SK-N-SH (cell line): ENCODE results near the gene TMEM126A. TPM values are rescaled to one million over a fixed set of nuclear protein-coding genes. Genes with fewer than 3 reads are reported as not detected.

Experiments used
- CTCF ChIA-PET: fragments of 300-600, 350-600 bp; formaldehyde crosslinking; extraction: SDS; loops from one replicate; lab custom pipeline; 2021; lab: Yijun Ruan, JAX
- POLR2A ChIA-PET: fragments of 350-600 bp; sonication (Branson Sonifier 250); formaldehyde crosslinking; extraction: SDS; loops from one replicate; lab custom pipeline; 2020; ENCODE audit warnings: antibody characterized with exemption, inconsistent platforms; lab: Yijun Ruan, JAX
- DNase-seq: peaks from one replicate; pipeline ENCODE4 v3.0.0; 2012
- H2AFZ ChIP-seq: fragments of 200-600 bp; sonication (generic); 2 replicates; pipeline ENCODE4 v1.8.1; 2016; ENCODE audit warnings: antibody characterized with exemption, mild to moderate bottlenecking, low read depth
- H3F3A ChIP-seq: fragments of 200-600 bp; sonication (generic); replicated peaks from 2 replicates; pipeline ENCODE3; 2016; ENCODE audit warnings: antibody characterized with exemption, mild to moderate bottlenecking; ENCODE audit not compliant: insufficient read depth
- H3K27ac ChIP-seq, 2 experiments: fragments of 200-500 bp in 1 of 2; fragments of 200-600 bp in 1 of 2; sonication (Bioruptor generic) in 1 of 2; sonication (generic), shearing (Covaris generic) in 1 of 2; 2 replicates each; pipeline versions ENCODE4 v1.5.1 to v1.6.1; 2014 to 2016; ENCODE audit warnings: low read depth in 2 of 2, inconsistent platforms in 1 of 2, low read length in 1 of 2, mild to moderate bottlenecking in 1 of 2, mixed read lengths in 1 of 2
- H3K27me3 ChIP-seq: fragments of 200-600 bp; sonication (generic), shearing (Covaris generic); 2 replicates; pipeline ENCODE4 v1.6.1; 2016; ENCODE audit warnings: mixed run types; ENCODE audit not compliant: insufficient read depth
- H3K36me3 ChIP-seq, 2 experiments: fragments of 200-500 bp in 1 of 2; fragments of 200-600 bp in 1 of 2; sonication (Bioruptor generic) in 1 of 2; sonication (generic) in 1 of 2; replicated peaks in 1 of 2; 2 replicates each; pipeline versions ENCODE3 to v1.5.1; 2014 to 2016; ENCODE audit warnings: low read length in 1 of 2, mild to moderate bottlenecking in 1 of 2; ENCODE audit not compliant: insufficient read depth in 2 of 2, control insufficient read depth in 1 of 2
- H3K4me1 ChIP-seq, 2 experiments: fragments of 200-500 bp in 1 of 2; fragments of 200-600 bp in 1 of 2; sonication (Bioruptor generic) in 1 of 2; sonication (generic), shearing (Covaris generic) in 1 of 2; 2 replicates each; pipeline versions ENCODE4 v1.5.1 to v1.6.1; 2014 to 2016; ENCODE audit warnings: low read depth in 1 of 2, low read length in 1 of 2, mixed run types in 1 of 2; ENCODE audit not compliant: insufficient read depth in 2 of 2, control insufficient read depth in 1 of 2
- H3K4me2 ChIP-seq: fragments of 200-600 bp; sonication (generic), shearing (Covaris generic); 2 replicates; pipeline ENCODE4 v1.6.1; 2017; ENCODE audit warnings: mixed run types
- H3K4me3 ChIP-seq, 2 experiments: fragments of 200-500 bp in 1 of 2; fragments of 200-600 bp in 1 of 2; sonication (Bioruptor generic) in 1 of 2; sonication (generic), shearing (Covaris generic) in 1 of 2; 2 replicates each; pipeline versions ENCODE4 v1.5.1 to v1.8.1; 2014 to 2016; ENCODE audit warnings: low read depth in 2 of 2, inconsistent platforms in 1 of 2, low read length in 1 of 2, mild to moderate bottlenecking in 1 of 2, mixed read lengths in 1 of 2, moderate library complexity in 1 of 2
- H3K79me2 ChIP-seq: fragments of 200-600 bp; sonication (generic); 2 replicates; pipeline ENCODE4 v1.8.1; 2017; ENCODE audit warnings: mild to moderate bottlenecking; ENCODE audit not compliant: insufficient read depth
- H3K9ac ChIP-seq: fragments of 200-600 bp; sonication (generic); 2 replicates; pipeline ENCODE4 v1.6.1; 2017; ENCODE audit warnings: mixed run types
- H3K9me2 ChIP-seq: fragments of 200-600 bp; sonication (generic); 2 replicates; pipeline ENCODE4 v1.6.1; 2017; ENCODE audit warnings: mixed run types
- H3K9me3 ChIP-seq: fragments of 200-600 bp; sonication (generic); 2 replicates; pipeline ENCODE4 v1.6.1; 2017; ENCODE audit warnings: mixed run types, mild to moderate bottlenecking, moderate library complexity
- H4K20me1 ChIP-seq: fragments of 200-600 bp; sonication (generic); 2 replicates; pipeline ENCODE4 v1.6.1; 2017; ENCODE audit warnings: mild to moderate bottlenecking, mixed run types; ENCODE audit not compliant: insufficient read depth
- ELF1 ChIP-seq: IDR thresholded peaks from 2 replicates; pipeline ENCODE4 v1.4.0; 2012
- EZH2phosphoT487 ChIP-seq: fragments of 200-600 bp; sonication (generic); IDR thresholded peaks from 2 replicates; pipeline ENCODE4 v1.6.1; 2017; ENCODE audit warnings: low read depth, mixed run types, mild to moderate bottlenecking, antibody characterized with exemption, moderate library complexity, borderline replicate concordance
- FOSL2 ChIP-seq: IDR thresholded peaks from 2 replicates; pipeline ENCODE4 v1.4.0; 2012; ENCODE audit warnings: low read depth, mild to moderate bottlenecking, moderate library complexity, borderline replicate concordance
- FOXM1 ChIP-seq: IDR thresholded peaks from 2 replicates; pipeline ENCODE4 v1.4.0; 2012; ENCODE audit warnings: low read depth, mild to moderate bottlenecking
- GABPA ChIP-seq: IDR thresholded peaks from 2 replicates; pipeline ENCODE4 v1.4.0; 2012; ENCODE audit warnings: low read depth, mild to moderate bottlenecking
- GATA2 ChIP-seq: sonication (generic); formaldehyde crosslinking; IDR thresholded peaks from 2 replicates; pipeline ENCODE4 v1.5.0; 2020; ENCODE audit warnings: mild to moderate bottlenecking, missing genetic modification reagents
- JUND ChIP-seq: IDR thresholded peaks from 2 replicates; pipeline ENCODE4 v1.4.0; 2012
- MAX ChIP-seq: IDR thresholded peaks from 2 replicates; pipeline ENCODE4 v1.4.0; 2012; ENCODE audit warnings: low read depth
- MEF2A ChIP-seq: IDR thresholded peaks from 2 replicates; pipeline ENCODE4 v1.4.0; 2012; ENCODE audit warnings: low read depth, borderline replicate concordance
- MXI1 ChIP-seq: IDR thresholded peaks from 2 replicates; pipeline ENCODE4 v1.6.1; 2012; ENCODE audit warnings: mild to moderate bottlenecking, low read depth, low read length, improper control_type of control experiment
- NFIC ChIP-seq: IDR thresholded peaks from 2 replicates; pipeline ENCODE4 v1.4.0; 2012; ENCODE audit warnings: borderline replicate concordance
- POLR2AphosphoS5 ChIP-seq: IDR thresholded peaks from 2 replicates; pipeline ENCODE4 v1.6.1; 2012; ENCODE audit warnings: low read depth, low read length
- REST ChIP-seq: IDR thresholded peaks from 2 replicates; pipeline ENCODE4 v1.6.1; 2012; ENCODE audit warnings: mild to moderate bottlenecking, low read depth, low read length, moderate library complexity
- RFX5 ChIP-seq: IDR thresholded peaks from 2 replicates; pipeline ENCODE4 v1.6.1; 2012; ENCODE audit warnings: mild to moderate bottlenecking, improper control_type of control experiment, low read length
- SMC3 ChIP-seq: IDR thresholded peaks from 2 replicates; pipeline ENCODE4 v1.6.1; 2012; ENCODE audit warnings: low read depth, low read length, improper control_type of control experiment
- TAF1 ChIP-seq: IDR thresholded peaks from 2 replicates; pipeline ENCODE4 v1.6.1; 2012; ENCODE audit warnings: low read depth, mild to moderate bottlenecking, low read length, moderate library complexity, borderline replicate concordance
- TCF12 ChIP-seq: IDR thresholded peaks from 2 replicates; pipeline ENCODE4 v1.4.0; 2012
- TEAD4 ChIP-seq: IDR thresholded peaks from 2 replicates; pipeline ENCODE4 v1.4.0; 2012; ENCODE audit warnings: mild to moderate bottlenecking, borderline replicate concordance; ENCODE audit not compliant: insufficient read depth
- USF1 ChIP-seq: IDR thresholded peaks from 2 replicates; pipeline ENCODE4 v1.4.0; 2012; ENCODE audit warnings: low read depth, borderline replicate concordance
- YY1 ChIP-seq: IDR thresholded peaks from 2 replicates; pipeline ENCODE4 v1.4.0; 2012; ENCODE audit warnings: low read depth, mild to moderate bottlenecking
- WGBS: methylation state at CpG from one replicate; pipeline ENCODE4 v1.1.6; 2017; ENCODE audit warnings: low lambda C conversion rate; 5-methylcytosine and 5-hydroxymethylcytosine counted together
- polyA plus RNA-seq, 3 experiments: library from polyadenylated mRNA; depleted of rRNA; stranded (reverse); fragments of >200 nt; gene quantifications; 2 replicates each; pipeline ENCODE4 v1.2.3, GENCODE V29; 2012

TMEM126A gene
- polyA plus RNA-seq, 1 of the 3 experiments (the other 2 are of a cell fraction): 30.5 TPM

GRCh38 chr11:85698195-85698594 lies 50.4 kb downstream of the TMEM126A start:
- no peaks in the 10 kb centered on the region for H4K20me1 ChIP-seq
- H3K27ac ChIP-seq: no peak overlapping the region
- H3K27me3 ChIP-seq: no peaks in the 10 kb centered on the region
- no peaks in the 10 kb centered on the region for H3K9me3 ChIP-seq
- POLR2A ChIA-PET: no interaction called here
- peaks cover 8 to 21% of the 10 kb centered on the region in 2 experiments for H3K36me3 ChIP-seq
- WGBS: 19% methylated on average over 1 of the region's 1 CpG
- no peak for TF ChIP-seq POLR2AphosphoS5
- TF ChIP-seq FOXM1: no peak
- no peak for TF ChIP-seq FOSL2
- TF ChIP-seq YY1: no peak
- no peak for TF ChIP-seq RFX5
- no peak for TF ChIP-seq REST
- no peak for TF ChIP-seq MAX
- no peak for TF ChIP-seq TCF12
- H2AFZ ChIP-seq: no peak overlapping the region
- DNase-seq: no peak
- H3K9me2 ChIP-seq: no peaks in the 10 kb centered on the region
- H3K4me2 ChIP-seq: no peak overlapping the region
- H3K9ac ChIP-seq: no peak overlapping the region
- peaks cover 0 to 12% of the 10 kb centered on the region in 2 experiments; a peak in 1 of 4 replicates for H3K4me1 ChIP-seq
- H3K79me2 ChIP-seq: no peaks in the 10 kb centered on the region
- no peak overlapping the region for H3K4me3 ChIP-seq
- CTCF ChIA-PET: no interaction called here
- peaks cover 4% of the 10 kb centered on the region for H3F3A ChIP-seq

GRCh38 chr11:85699957-85700741 lies 52.4 kb downstream of the TMEM126A start:
- ChIA-PET CTCF (interaction anchor here (2.4 kb wide), 1 partner anchor 18 kb away, joined by 7 read pairs; no protein-coding TSS in a partner anchor), POLR2A (no interaction called here)
- H3K4me3 ChIP-seq: no peak overlapping the region
- H3K9me3 ChIP-seq: no peaks in the 10 kb centered on the region
- H3K27ac ChIP-seq: no peak overlapping the region
- H2AFZ ChIP-seq: no peak overlapping the region
- H3K4me1 ChIP-seq: peaks cover 0 to 10% of the 10 kb centered on the region in 2 experiments; a peak in 2 of 4 replicates
- 93% methylated on average over 2 of the region's 2 CpGs for WGBS
- no peak overlapping the region for H3K9ac ChIP-seq
- H3K9me2 ChIP-seq: no peaks in the 10 kb centered on the region
- no peaks in the 10 kb centered on the region for H4K20me1 ChIP-seq
- H3K27me3 ChIP-seq: no peaks in the 10 kb centered on the region
- no peak overlapping the region for H3K4me2 ChIP-seq
- peaks cover 4% of the 10 kb centered on the region for H3F3A ChIP-seq
- DNase-seq: no peak
- no peaks in the 10 kb centered on the region for H3K79me2 ChIP-seq
- peaks cover 8 to 13% of the 10 kb centered on the region in 2 experiments for H3K36me3 ChIP-seq
- TF ChIP-seq YY1: no peak
- no peak for TF ChIP-seq MXI1
- no peak for TF ChIP-seq FOSL2
- TF ChIP-seq NFIC: no peak
- TF ChIP-seq GATA2 (CRISPR knock-in tag): no peak
- TF ChIP-seq JUND: no peak
- TF ChIP-seq ELF1: no peak
- TF ChIP-seq SMC3: no peak
- no peak for TF ChIP-seq MEF2A
- TF ChIP-seq TAF1: no peak
- TF ChIP-seq USF1: no peak
- no peak for TF ChIP-seq REST
- no peak for TF ChIP-seq TCF12
- TF ChIP-seq EZH2phosphoT487: no peak
- TF ChIP-seq TEAD4: no peak
- no peak for TF ChIP-seq GABPA
